Stimulated activated memory B cell treated with anti-CD40 and anti-IgM and Interleukin-4, amounts not matched to agents 10 μg/mL and 1 μg/mL and 100 μg/mL, for 72 hours (primary cell): ENCODE data around the gene CDK5RAP1.
A peak's percentile ranks its signal among the peaks of the same experiment; 100 is the strongest.
"Not testable (repeated sequence)": the region's sequence is repeated elsewhere in the genome, so short reads cannot be mapped to it uniquely, and the experiment has no call there.

Source experiments
- ATAC-seq: fragments of 150-1000 bp; cut with Tn5 transposase; 2 replicates; pipeline ENCODE4 v1.10.0; 2021
- H3K27ac Mint-ChIP-seq: one replicate; pipeline ENCODE4 v1.8.0; 2022; ENCODE audit warnings: mild to moderate bottlenecking, mixed read lengths
- H3K27me3 Mint-ChIP-seq: one replicate; pipeline ENCODE4 v1.8.0; 2022; ENCODE audit warnings: mixed read lengths
- H3K36me3 Mint-ChIP-seq: one replicate; pipeline ENCODE4 v1.8.0; 2022; ENCODE audit warnings: mixed read lengths
- H3K4me1 Mint-ChIP-seq: one replicate; pipeline ENCODE4 v1.8.0; 2022; ENCODE audit warnings: mixed read lengths
- H3K4me3 Mint-ChIP-seq: one replicate; pipeline ENCODE4 v1.8.0; 2022; ENCODE audit warnings: mild to moderate bottlenecking, moderate library complexity, mixed read lengths
- H3K9me3 Mint-ChIP-seq: one replicate; pipeline ENCODE4 v1.8.0; 2022; ENCODE audit warnings: mixed read lengths

CDK5RAP1 gene

GRCh38 chr20:33407796-33408195, 6.5 kb upstream of the CDK5RAP1 start:
- Mint-ChIP-seq H3K4me1 (peaks cover 55% of the 10 kb centered on the region), H3K27ac (peak overlapping the region; percentile 94), H3K27me3 (no peaks in the 10 kb centered on the region), H3K36me3 (peaks cover 19% of the 10 kb centered on the region), H3K4me3 (peak overlapping the region; percentile 62), H3K9me3 (peaks cover 2% of the 10 kb centered on the region)
- no peak for ATAC-seq

GRCh38 chr20:33407251-33407650, 5.9 kb upstream of the CDK5RAP1 start:
- peaks cover 2% of the 10 kb centered on the region for H3K9me3 Mint-ChIP-seq
- peaks cover 19% of the 10 kb centered on the region for H3K36me3 Mint-ChIP-seq
- peak overlapping the region; percentile 94 for H3K27ac Mint-ChIP-seq
- peak; percentile 57 for ATAC-seq
- H3K4me3 Mint-ChIP-seq, result no peak overlapping the region
- peaks cover 61% of the 10 kb centered on the region for H3K4me1 Mint-ChIP-seq
- H3K27me3 Mint-ChIP-seq, result no peaks in the 10 kb centered on the region

GRCh38 chr20:33404281-33404680, 3.0 kb upstream of the CDK5RAP1 start:
- Mint-ChIP-seq H3K27ac (peak overlapping the region; percentile 14), H3K27me3 (no peaks in the 10 kb centered on the region), H3K4me1 (peaks cover 64% of the 10 kb centered on the region), H3K9me3 (peaks cover 2% of the 10 kb centered on the region), H3K36me3 (peaks cover 11% of the 10 kb centered on the region), H3K4me3 (no peak overlapping the region)
- ATAC-seq, result no peak

GRCh38 chr20:33401921-33402369, 626 bp upstream of the CDK5RAP1 start:
- no peaks in the 10 kb centered on the region for H3K27me3 Mint-ChIP-seq
- peaks cover 57% of the 10 kb centered on the region for H3K4me1 Mint-ChIP-seq
- no peak for ATAC-seq
- peak overlapping the region; percentile 99 for H3K4me3 Mint-ChIP-seq
- H3K36me3 Mint-ChIP-seq, result peaks cover 2% of the 10 kb centered on the region
- H3K9me3 Mint-ChIP-seq, result no peaks in the 10 kb centered on the region
- H3K27ac Mint-ChIP-seq, result peak overlapping the region; percentile 94

- peak; percentile 54 for ATAC-seq
- Mint-ChIP-seq H3K36me3 (peaks cover 7% of the 10 kb centered on the region), H3K4me3 (peak overlapping the region; percentile 99), H3K9me3 (no peaks in the 10 kb centered on the region), H3K27ac (peak overlapping the region; percentile 94), H3K4me1 (peaks cover 63% of the 10 kb centered on the region), H3K27me3 (no peaks in the 10 kb centered on the region)
Measured at GRCh38 chr20:33400812-33401183, 521 bp downstream of the CDK5RAP1 start.

GRCh38 chr20:33399924-33400323, 1.4 kb downstream of the CDK5RAP1 start:
- Mint-ChIP-seq H3K4me1 (peaks cover 64% of the 10 kb centered on the region), H3K9me3 (no peaks in the 10 kb centered on the region), H3K27ac (peak overlapping the region; percentile 94), H3K4me3 (peak overlapping the region; percentile 99), H3K27me3 (no peaks in the 10 kb centered on the region), H3K36me3 (peaks cover 12% of the 10 kb centered on the region)
- ATAC-seq, result no peak

GRCh38 chr20:33394718-33395117, 6.6 kb downstream of the CDK5RAP1 start:
- H3K27ac Mint-ChIP-seq, result peak overlapping the region; percentile 57
- no peak overlapping the region for H3K4me3 Mint-ChIP-seq
- no peaks in the 10 kb centered on the region for H3K9me3 Mint-ChIP-seq
- peaks cover 49% of the 10 kb centered on the region for H3K36me3 Mint-ChIP-seq
- ATAC-seq, result no peak
- H3K27me3 Mint-ChIP-seq, result no peaks in the 10 kb centered on the region
- peaks cover 47% of the 10 kb centered on the region for H3K4me1 Mint-ChIP-seq

GRCh38 chr20:33393609-33394008, 7.7 kb downstream of the CDK5RAP1 start:
- peaks cover 56% of the 10 kb centered on the region for H3K36me3 Mint-ChIP-seq
- no peaks in the 10 kb centered on the region for H3K27me3 Mint-ChIP-seq

GRCh38 chr20:33391722-33392415, 9.4 kb downstream of the CDK5RAP1 start:
- Mint-ChIP-seq H3K4me3 (no peak overlapping the region), H3K27me3 (no peaks in the 10 kb centered on the region), H3K9me3 (no peaks in the 10 kb centered on the region), H3K4me1 (peaks cover 25% of the 10 kb centered on the region), H3K27ac (no peak overlapping the region), H3K36me3 (peaks cover 69% of the 10 kb centered on the region)
- no peak for ATAC-seq

More at GRCh38 chr20:33393609-33394008, 7.7 kb downstream of the CDK5RAP1 start:
- H3K27ac Mint-ChIP-seq, result no peak overlapping the region
- no peak for ATAC-seq
- no peak overlapping the region for H3K4me3 Mint-ChIP-seq
- no peaks in the 10 kb centered on the region for H3K9me3 Mint-ChIP-seq
- H3K4me1 Mint-ChIP-seq, result peaks cover 38% of the 10 kb centered on the region

- not testable (repeated sequence) for H3K27me3 Mint-ChIP-seq
Measured at GRCh38 chr20:33389326-33389725, 12.0 kb downstream of the CDK5RAP1 start.

GRCh38 chr20:33388268-33388667, 13.1 kb downstream of the CDK5RAP1 start:
- Mint-ChIP-seq H3K36me3 (peaks cover 65% of the 10 kb centered on the region), H3K4me3 (no peak overlapping the region), H3K4me1 (peaks cover 10% of the 10 kb centered on the region), H3K9me3 (no peaks in the 10 kb centered on the region), H3K27ac (no peak overlapping the region), H3K27me3 (no peaks in the 10 kb centered on the region)
- no peak for ATAC-seq

More at GRCh38 chr20:33389326-33389725, 12.0 kb downstream of the CDK5RAP1 start:
- not testable (repeated sequence) for H3K9me3 Mint-ChIP-seq, H3K4me3 Mint-ChIP-seq, H3K27ac Mint-ChIP-seq, ATAC-seq
- H3K36me3 Mint-ChIP-seq, result peaks cover 65% of the 10 kb centered on the region
- H3K4me1 Mint-ChIP-seq, result peaks cover 10% of the 10 kb centered on the region

- Mint-ChIP-seq H3K9me3 (no peaks in the 10 kb centered on the region), H3K36me3 (peaks cover 57% of the 10 kb centered on the region), H3K27me3 (no peaks in the 10 kb centered on the region), H3K4me1 (peaks cover 3% of the 10 kb centered on the region), H3K27ac (peak overlapping the region; percentile 46), H3K4me3 (no peak overlapping the region)
- no peak for ATAC-seq
Measured at GRCh38 chr20:33387177-33387576, 14.1 kb downstream of the CDK5RAP1 start.

- peaks cover 57% of the 10 kb centered on the region for H3K36me3 Mint-ChIP-seq
- H3K4me1 Mint-ChIP-seq, result no peaks in the 10 kb centered on the region
- no peak for ATAC-seq
- H3K27ac Mint-ChIP-seq, result no peak overlapping the region
- H3K27me3 Mint-ChIP-seq, result no peaks in the 10 kb centered on the region
- no peaks in the 10 kb centered on the region for H3K9me3 Mint-ChIP-seq
- H3K4me3 Mint-ChIP-seq, result no peak overlapping the region
Measured at GRCh38 chr20:33386673-33387072, 14.6 kb downstream of the CDK5RAP1 start.

- Mint-ChIP-seq H3K9me3 (no peaks in the 10 kb centered on the region), H3K4me3 (no peak overlapping the region), H3K4me1 (peaks cover 7% of the 10 kb centered on the region), H3K27me3 (no peaks in the 10 kb centered on the region), H3K27ac (no peak overlapping the region), H3K36me3 (peaks cover 51% of the 10 kb centered on the region)
- ATAC-seq, result no peak
Measured at GRCh38 chr20:33377366-33377765, 24.0 kb downstream of the CDK5RAP1 start.

- ATAC-seq, result no peak
- Mint-ChIP-seq H3K4me3 (no peak overlapping the region), H3K4me1 (peaks cover 12% of the 10 kb centered on the region), H3K27ac (peak overlapping the region; percentile 12), H3K9me3 (no peaks in the 10 kb centered on the region), H3K36me3 (peaks cover 48% of the 10 kb centered on the region), H3K27me3 (no peaks in the 10 kb centered on the region)
Measured at GRCh38 chr20:33373735-33374605, 27.3 kb downstream of the CDK5RAP1 start.
